MM.1S (cell line): ENCODE data around the gene LAX1.

Experiments used
- EZH2 ChIP-seq: fragments of 300-600 bp; sonication (generic); optimal IDR thresholded peaks from 2 replicates; pipeline ENCODE3; 2017; ENCODE audit warnings: low read depth, mild to moderate bottlenecking, antibody characterized with exemption, low read length, mixed read lengths
- EZH2phosphoT487 ChIP-seq: fragments of 300-600 bp; sonication (generic); IDR thresholded peaks from 2 replicates; pipeline ENCODE4 v1.6.1; 2018; ENCODE audit warnings: antibody characterized with exemption, low read length
- TF ChIP-seq, protein P1 (sequence below): fragments of 300-600 bp; sonication (generic); IDR thresholded peaks from 2 replicates; pipeline ENCODE4 v1.5.1; 2016; ENCODE audit warnings: antibody characterized with exemption, low read length, mixed read lengths

DNA sequence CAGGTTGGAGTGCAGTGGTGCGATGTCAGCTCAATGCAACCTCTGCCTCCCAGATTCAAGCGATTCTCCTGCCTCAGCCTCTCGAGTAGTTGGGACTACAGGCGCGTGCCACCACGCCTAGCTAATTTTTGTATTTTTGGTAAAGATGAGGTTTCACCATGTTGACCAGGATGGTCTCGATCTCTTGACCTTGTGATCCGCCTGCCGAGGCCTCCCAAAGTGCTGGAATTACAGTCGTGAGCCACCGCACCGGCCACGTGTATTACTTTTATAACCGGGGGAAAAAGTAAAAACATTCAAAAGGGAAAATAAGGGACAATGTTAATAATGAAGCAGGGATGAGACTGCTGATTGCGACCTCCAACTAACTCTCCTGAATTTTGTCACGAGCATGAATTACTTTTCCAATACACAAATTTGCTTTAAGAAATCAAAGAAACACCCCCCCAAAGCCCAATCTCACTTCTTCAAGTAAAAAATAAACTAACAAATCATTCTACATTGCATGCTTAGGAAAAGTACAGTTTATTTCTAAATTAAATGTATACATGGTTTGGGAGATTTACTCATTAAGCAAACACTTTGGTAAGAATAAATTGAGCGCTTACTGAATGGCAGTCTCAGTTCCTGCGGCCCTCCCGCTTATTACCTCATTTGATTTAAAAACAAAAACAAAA, 29.9 kb downstream of the LAX1 start:
- TF ChIP-seq EZH2phosphoT487 (no peak), EZH2 (no peak)
- TF ChIP-seq, protein P1, sequence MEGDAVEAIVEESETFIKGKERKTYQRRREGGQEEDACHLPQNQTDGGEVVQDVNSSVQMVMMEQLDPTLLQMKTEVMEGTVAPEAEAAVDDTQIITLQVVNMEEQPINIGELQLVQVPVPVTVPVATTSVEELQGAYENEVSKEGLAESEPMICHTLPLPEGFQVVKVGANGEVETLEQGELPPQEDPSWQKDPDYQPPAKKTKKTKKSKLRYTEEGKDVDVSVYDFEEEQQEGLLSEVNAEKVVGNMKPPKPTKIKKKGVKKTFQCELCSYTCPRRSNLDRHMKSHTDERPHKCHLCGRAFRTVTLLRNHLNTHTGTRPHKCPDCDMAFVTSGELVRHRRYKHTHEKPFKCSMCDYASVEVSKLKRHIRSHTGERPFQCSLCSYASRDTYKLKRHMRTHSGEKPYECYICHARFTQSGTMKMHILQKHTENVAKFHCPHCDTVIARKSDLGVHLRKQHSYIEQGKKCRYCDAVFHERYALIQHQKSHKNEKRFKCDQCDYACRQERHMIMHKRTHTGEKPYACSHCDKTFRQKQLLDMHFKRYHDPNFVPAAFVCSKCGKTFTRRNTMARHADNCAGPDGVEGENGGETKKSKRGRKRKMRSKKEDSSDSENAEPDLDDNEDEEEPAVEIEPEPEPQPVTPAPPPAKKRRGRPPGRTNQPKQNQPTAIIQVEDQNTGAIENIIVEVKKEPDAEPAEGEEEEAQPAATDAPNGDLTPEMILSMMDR, result no peak
